A673 (cell line): ENCODE data around the gene PDZD4. TPM values are rescaled to one million over a fixed set of nuclear protein-coding genes. Genes with fewer than 3 reads are reported as not detected.

ENCODE experiments used
- BruUV-seq: library from RNA; stranded (reverse); fragments of 400-500 nt; replicated peaks from 2 replicates; lab custom pipeline; 2021; lab: Mats Ljungman, UMichigan
- CTCF ChIA-PET: fragments of 300-600 bp; sonication (Branson Sonifier 250); formaldehyde crosslinking; loops from one replicate; lab custom pipeline; 2022; ENCODE audit warnings: antibody characterized with exemption; lab: Charles Lee
- POLR2A ChIA-PET: fragments of 300-600 bp; sonication (Branson Sonifier 250); formaldehyde crosslinking; loops from one replicate; lab custom pipeline; 2022; ENCODE audit warnings: antibody characterized with exemption; ENCODE audit not compliant: low non-redundant PET; lab: Charles Lee
- DNase-seq: peaks from one replicate; pipeline ENCODE4 v3.0.0-alpha.2; 2015; ENCODE audit warnings: low spot score
- H3K27ac ChIP-seq: fragments of 200-600 bp; sonication (generic); 2 replicates; pipeline ENCODE4 v1.5.1; 2016; ENCODE audit warnings: mixed run types, low read depth, mild to moderate bottlenecking, mixed read lengths, antibody characterized with exemption, low read length; ENCODE audit not compliant: poor library complexity, severe bottlenecking
- H3K27me3 ChIP-seq: fragments of 200-600 bp; sonication (generic); replicated peaks from 2 replicates; pipeline ENCODE4 v1.6.1; 2017; ENCODE audit warnings: mixed run types, low read depth, mild to moderate bottlenecking, mixed read lengths, antibody characterized with exemption, low read length; ENCODE audit not compliant: insufficient read depth, poor library complexity
- H3K36me3 ChIP-seq: fragments of 200-600 bp; sonication (generic); 2 replicates; pipeline ENCODE4 v1.6.1; 2016; ENCODE audit warnings: mixed run types, mild to moderate bottlenecking, mixed read lengths, antibody characterized with exemption, low read length; ENCODE audit not compliant: insufficient read depth, poor library complexity, severe bottlenecking
- H3K4me1 ChIP-seq: fragments of 200-600 bp; sonication (generic); 2 replicates; pipeline ENCODE4 v1.6.1; 2017; ENCODE audit warnings: mixed run types, mild to moderate bottlenecking, mixed read lengths, antibody characterized with exemption, low read length; ENCODE audit not compliant: insufficient read depth, poor library complexity, severe bottlenecking
- H3K4me3 ChIP-seq: fragments of 200-600 bp; sonication (generic); 2 replicates; pipeline ENCODE4 v1.5.1; 2016; ENCODE audit warnings: low read depth, mixed run types, mild to moderate bottlenecking, mixed read lengths, low read length; ENCODE audit not compliant: poor library complexity, severe bottlenecking
- H3K9me3 ChIP-seq: fragments of 200-600 bp; sonication (generic); 2 replicates; pipeline ENCODE4 v1.6.1; 2016; ENCODE audit warnings: mixed run types, low read depth, mild to moderate bottlenecking, mixed read lengths, antibody characterized with exemption, low read length; ENCODE audit not compliant: poor library complexity, severe bottlenecking
- EZH2 ChIP-seq: fragments of 200-600 bp; sonication (generic); IDR thresholded peaks from 2 replicates; pipeline ENCODE4 v1.6.1; 2017; ENCODE audit warnings: borderline replicate concordance, low read depth, mild to moderate bottlenecking, mixed read lengths, antibody characterized with exemption, low read length; ENCODE audit not compliant: poor library complexity, severe bottlenecking
- intact Hi-C: fragments of 100-400 bp; cut with micrococcal nuclease; formaldehyde crosslinking; loops from one replicate; pipeline ENCODE4 v1.10.0; 2022; ENCODE audit not compliant: unreplicated experiment
- total RNA-seq: library from RNA; stranded (reverse); gene quantifications from 2 replicates; pipeline ENCODE4 v1.2.3, GENCODE V29; 2021
- TF ChIP-seq, protein P1 (sequence below): fragments of 300-800, 200-600 bp; sonication (generic); conservative IDR thresholded peaks from 2 replicates; pipeline ENCODE4 v1.5.1; 2017; ENCODE audit warnings: low read depth, mild to moderate bottlenecking, antibody characterized with exemption, low read length, moderate library complexity, mixed read lengths

PDZD4 gene
- total RNA-seq, 1 experiment from 2014 or later, result 2.6 TPM

DNA sequence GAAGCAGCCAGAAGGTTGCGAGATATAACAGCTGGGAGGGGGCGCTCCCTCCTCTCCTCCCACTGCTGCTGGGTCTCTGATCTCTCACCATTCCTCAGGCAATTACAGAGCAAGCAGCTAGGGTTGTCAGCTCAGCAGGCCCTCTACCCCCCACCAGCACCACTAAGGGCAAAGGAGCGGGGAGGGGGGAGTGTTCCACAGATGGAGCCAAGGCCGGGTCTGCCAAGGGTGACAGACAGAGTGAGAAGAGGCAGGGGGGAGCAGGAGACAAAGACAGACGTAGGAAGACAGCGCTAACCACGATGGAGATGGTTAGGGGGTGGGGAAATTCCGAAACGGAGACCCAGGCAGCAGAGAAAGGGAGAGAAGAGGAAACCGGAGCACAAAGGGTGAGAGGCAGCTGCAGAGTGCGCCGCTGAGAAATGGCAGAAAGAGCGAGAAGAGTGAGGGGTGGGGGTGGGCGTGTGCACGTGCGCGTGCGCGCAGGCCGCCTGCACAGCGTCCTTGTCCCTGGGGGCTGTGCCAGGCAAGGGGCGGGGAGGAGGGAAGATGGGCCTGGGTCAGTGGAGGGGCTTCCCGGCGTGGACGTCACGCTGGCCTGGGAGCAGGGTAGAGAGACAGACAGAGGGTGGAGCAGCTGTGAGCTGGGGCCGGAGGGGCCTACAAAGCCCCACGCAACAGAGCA is 48.8 kb upstream of the PDZD4 start:
- TF ChIP-seq, protein P1, sequence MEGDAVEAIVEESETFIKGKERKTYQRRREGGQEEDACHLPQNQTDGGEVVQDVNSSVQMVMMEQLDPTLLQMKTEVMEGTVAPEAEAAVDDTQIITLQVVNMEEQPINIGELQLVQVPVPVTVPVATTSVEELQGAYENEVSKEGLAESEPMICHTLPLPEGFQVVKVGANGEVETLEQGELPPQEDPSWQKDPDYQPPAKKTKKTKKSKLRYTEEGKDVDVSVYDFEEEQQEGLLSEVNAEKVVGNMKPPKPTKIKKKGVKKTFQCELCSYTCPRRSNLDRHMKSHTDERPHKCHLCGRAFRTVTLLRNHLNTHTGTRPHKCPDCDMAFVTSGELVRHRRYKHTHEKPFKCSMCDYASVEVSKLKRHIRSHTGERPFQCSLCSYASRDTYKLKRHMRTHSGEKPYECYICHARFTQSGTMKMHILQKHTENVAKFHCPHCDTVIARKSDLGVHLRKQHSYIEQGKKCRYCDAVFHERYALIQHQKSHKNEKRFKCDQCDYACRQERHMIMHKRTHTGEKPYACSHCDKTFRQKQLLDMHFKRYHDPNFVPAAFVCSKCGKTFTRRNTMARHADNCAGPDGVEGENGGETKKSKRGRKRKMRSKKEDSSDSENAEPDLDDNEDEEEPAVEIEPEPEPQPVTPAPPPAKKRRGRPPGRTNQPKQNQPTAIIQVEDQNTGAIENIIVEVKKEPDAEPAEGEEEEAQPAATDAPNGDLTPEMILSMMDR, result no peak
- TF ChIP-seq EZH2, result no peak
- no peaks in the 10 kb centered on the region for H3K9me3 ChIP-seq
- CTCF ChIA-PET, result interaction anchor here (0.7 kb wide), 1 partner anchor 102 kb away, joined by 3 read pairs; no protein-coding TSS in a partner anchor
- peak; percentile 33 for DNase-seq
- no peak overlapping the region for H3K4me3 ChIP-seq
- no peak overlapping the region for H3K27ac ChIP-seq
- POLR2A ChIA-PET, result no interaction called here
- no peaks in the 10 kb centered on the region for H3K36me3 ChIP-seq
- intact Hi-C loops, result no loop called here
- BruUV-seq, result no TSS peak
- H3K27me3 ChIP-seq, result peaks cover 5% of the 10 kb centered on the region
- no peaks in the 10 kb centered on the region for H3K4me1 ChIP-seq

- H3K9me3 ChIP-seq, result no peaks in the 10 kb centered on the region
- TF ChIP-seq EZH2, result no peak
- TF ChIP-seq, protein P1, result no peak
- BruUV-seq, result no TSS peak
- no peaks in the 10 kb centered on the region for H3K36me3 ChIP-seq
- intact Hi-C loops, result no loop called here
- no peak overlapping the region for H3K27ac ChIP-seq
- H3K27me3 ChIP-seq, result no peaks in the 10 kb centered on the region
- H3K4me3 ChIP-seq, result no peak overlapping the region
- POLR2A ChIA-PET, result no interaction called here
- H3K4me1 ChIP-seq, result no peaks in the 10 kb centered on the region
- no peak for DNase-seq
- CTCF ChIA-PET, result no interaction called here
These were observed 48.0 kb upstream of the PDZD4 start for GRCh38 chrX:153878345-153878744.

DNA sequence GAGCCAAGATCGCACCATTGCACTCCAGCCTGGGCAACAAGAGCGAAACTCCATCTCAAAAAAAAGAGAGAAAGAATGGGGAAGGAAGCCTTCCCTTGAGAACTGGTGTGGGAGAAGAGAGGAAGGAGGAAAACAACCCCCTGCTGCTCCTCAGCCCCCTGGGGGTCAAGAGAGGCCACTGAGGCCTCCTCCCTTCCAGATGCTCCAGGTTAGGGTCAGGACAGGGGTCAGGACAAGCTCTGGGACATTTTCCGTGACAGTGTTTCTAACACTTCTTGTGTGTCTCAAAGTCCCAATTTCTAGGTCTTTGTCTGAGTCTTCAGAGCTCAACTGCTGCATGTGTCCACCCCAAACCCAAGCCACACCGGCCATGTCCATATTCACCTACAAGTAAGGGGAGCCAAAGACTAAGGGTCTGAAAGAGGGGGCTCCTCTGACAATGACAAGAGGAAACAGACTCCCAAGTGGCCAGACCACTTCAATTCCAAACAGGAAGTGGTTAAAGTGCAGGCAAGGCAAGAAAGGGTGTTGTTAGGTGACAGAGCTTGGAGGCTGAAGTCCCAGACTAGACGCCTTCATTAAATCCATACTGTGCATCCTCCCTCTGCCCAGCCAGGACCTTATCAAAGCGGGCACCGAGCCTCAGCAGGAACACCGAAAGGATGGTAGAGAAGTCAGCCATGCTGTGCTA is 47.4 kb upstream of the PDZD4 start:
- no peak for DNase-seq
- no peaks in the 10 kb centered on the region for H3K9me3 ChIP-seq
- POLR2A ChIA-PET, result no interaction called here
- CTCF ChIA-PET, result no interaction called here
- intact Hi-C loops, result no loop called here
- no peak overlapping the region for H3K27ac ChIP-seq
- no peak overlapping the region for H3K4me3 ChIP-seq
- H3K36me3 ChIP-seq, result no peaks in the 10 kb centered on the region
- TF ChIP-seq EZH2, result no peak
- TF ChIP-seq, protein P1, result no peak
- H3K27me3 ChIP-seq, result peaks cover 2% of the 10 kb centered on the region
- H3K4me1 ChIP-seq, result no peaks in the 10 kb centered on the region
- BruUV-seq, result no TSS peak
